HG03060 (cell line): ENCODE results near the gene CENPQ.
"Not testable (repeated sequence)": the region's sequence is repeated elsewhere in the genome, so short reads cannot be mapped to it uniquely, and the experiment has no call there.

Source experiments
- ATAC-seq: cut with Tn5 transposase; IDR thresholded peaks from one replicate; pipeline ENCODE4 v1.9.1; 2021; ENCODE audit warnings: low read depth, moderate number of reproducible peaks; ENCODE audit not compliant: unreplicated experiment

CENPQ gene, protein sequence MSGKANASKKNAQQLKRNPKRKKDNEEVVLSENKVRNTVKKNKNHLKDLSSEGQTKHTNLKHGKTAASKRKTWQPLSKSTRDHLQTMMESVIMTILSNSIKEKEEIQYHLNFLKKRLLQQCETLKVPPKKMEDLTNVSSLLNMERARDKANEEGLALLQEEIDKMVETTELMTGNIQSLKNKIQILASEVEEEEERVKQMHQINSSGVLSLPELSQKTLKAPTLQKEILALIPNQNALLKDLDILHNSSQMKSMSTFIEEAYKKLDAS

DNA sequence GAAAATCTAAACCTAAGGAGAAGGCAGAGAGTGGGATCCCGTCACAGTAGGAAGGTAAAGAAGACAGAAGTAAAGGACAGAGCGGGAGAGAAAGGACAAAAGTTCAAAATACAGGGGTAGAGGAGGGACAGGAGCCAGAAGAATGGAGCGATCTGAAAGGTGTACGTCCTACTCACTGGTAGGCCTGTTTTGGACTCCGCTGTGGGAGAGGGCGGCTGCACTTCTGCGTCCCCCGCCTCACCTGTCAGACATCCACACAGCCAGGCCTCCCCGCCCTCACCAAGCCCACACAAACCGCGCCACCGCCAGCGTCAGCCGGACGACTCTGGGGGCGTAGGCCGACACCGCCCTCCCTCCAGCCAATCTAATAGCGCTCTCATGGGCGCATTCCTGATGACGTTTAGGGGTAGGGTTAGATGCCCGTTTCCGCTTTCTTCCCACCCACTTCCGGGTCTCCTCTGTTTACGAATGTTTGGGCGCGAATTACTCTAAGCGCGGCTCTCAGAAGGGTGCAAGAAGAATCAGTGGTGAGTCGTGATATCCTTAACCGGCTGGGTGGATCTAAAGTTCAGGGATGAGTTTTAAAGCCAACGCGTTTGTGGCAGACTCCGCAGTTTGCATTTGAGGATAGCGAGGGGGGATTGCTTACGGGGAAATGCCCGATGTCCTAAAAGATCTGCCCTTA is at the start of gene CENPQ, which contains the start of gene MMUT:
TSS of gene CENPQ (plus strand) at position 444 of the 685 bp plus-strand sequence. CDS start 6,807 bp downstream, outside the sequence.
TSS of gene MMUT (minus strand) at position 327 of the 685 bp plus-strand sequence. CDS start 3,787 bp downstream, outside the sequence.
- ATAC-seq, result peak; percentile 97

GRCh38 chr6:49415358-49415757 is 47.8 kb upstream of the CENPQ start:
- no peak for ATAC-seq

GRCh38 chr6:49416195-49416594 is 47.0 kb upstream of the CENPQ start:
- ATAC-seq, result no peak

GRCh38 chr6:49423817-49424216 is 39.4 kb upstream of the CENPQ start:
- no peak for ATAC-seq

- no peak for ATAC-seq
Observed at GRCh38 chr6:49430187-49430586, 33.0 kb upstream of the CENPQ start.

DNA sequence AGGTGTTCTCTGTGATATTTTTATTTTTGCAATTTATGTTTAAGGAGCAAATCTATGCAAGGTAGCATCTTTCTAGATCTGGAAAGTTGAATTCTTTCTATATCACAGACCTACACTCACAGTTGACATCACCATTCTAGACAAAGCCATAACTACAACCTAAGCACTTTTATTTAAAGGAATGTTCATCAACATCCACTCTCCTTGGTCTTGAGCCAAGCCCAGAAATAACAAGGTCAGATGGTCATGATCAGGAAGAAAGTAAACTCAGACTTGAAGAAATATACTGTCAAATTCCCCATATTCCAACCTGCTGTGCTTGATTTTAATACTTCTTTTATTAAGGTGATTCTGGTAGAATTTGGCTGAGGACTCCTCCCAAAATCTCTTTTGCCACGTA is 32.3 kb upstream of the CENPQ start:
- ATAC-seq, result no peak

GRCh38 chr6:49453221-49453620 is 9.9 kb upstream of the CENPQ start:
- no peak for ATAC-seq

DNA sequence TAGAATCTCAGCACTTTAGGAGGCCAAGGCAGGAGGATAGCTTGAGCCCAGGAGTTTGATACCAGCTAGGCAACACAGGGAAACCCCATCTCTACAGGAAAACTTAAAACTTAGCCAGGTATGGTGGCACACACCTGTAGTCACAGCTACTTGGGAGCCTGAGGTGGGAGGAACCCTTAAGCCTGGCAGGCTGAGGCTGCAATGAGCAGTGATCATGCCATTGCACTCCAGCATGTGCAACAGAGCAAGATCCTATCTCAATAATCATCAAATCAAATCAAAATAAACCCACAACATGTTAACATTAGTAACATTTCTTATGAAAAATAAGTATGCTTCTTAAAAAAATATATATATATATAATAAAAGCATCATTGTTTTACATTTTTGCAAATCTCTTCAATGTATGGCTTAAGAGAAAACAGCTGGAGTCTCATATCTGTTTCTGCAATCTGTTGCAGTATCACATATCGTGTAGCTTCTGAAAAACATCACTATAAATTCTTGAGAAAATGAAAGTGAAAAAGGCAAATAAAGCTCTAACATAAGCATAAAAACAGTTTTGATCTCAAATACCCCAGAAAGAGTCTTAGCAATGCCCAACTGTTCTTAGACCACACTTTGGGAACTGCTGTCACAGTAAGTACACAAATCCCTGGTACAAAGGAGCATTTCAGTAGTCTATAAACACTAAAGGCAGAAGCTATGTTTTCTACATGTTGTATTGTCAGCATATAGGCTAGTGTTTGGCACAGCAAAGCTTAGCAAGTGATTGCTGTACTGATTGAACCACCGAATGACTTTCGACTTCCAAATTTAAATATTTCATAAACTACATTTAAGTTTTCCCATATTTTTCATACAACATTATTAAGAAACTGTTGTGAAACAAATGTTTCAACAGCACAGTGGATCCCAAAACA is 8.1 kb upstream of the CENPQ start:
- ATAC-seq, result peak; percentile 45

- no peak for ATAC-seq
Observed at GRCh38 chr6:49457771-49458170, 5.4 kb upstream of the CENPQ start.

GRCh38 chr6:49462071-49462470 is 1.1 kb upstream of the CENPQ start:
- no peak for ATAC-seq

- no peak for ATAC-seq
Observed at GRCh38 chr6:49462599-49462926, 607 bp upstream of the CENPQ start.

GRCh38 chr6:49463612-49463967 is 420 bp downstream of the CENPQ start:
- no peak for ATAC-seq

DNA sequence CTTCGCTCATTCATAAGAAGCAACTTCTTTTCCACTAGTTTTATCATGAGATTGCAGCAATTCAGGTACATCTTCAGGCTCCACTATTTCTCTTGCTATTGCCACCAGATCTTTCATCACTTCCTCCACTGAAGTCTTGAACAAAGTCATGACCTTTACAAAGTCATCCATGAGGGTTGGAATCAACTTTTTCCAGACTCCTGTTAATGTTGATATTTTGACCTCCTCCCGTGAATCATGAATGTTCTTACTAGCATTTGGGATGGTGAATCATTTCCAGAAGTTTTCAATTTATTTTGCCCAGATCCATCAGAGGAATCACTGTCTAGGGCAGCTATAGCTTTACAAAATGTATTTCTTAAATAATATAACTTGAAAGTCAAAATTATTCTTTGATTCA is 1.5 kb downstream of the CENPQ start:
- ATAC-seq, result no peak

DNA sequence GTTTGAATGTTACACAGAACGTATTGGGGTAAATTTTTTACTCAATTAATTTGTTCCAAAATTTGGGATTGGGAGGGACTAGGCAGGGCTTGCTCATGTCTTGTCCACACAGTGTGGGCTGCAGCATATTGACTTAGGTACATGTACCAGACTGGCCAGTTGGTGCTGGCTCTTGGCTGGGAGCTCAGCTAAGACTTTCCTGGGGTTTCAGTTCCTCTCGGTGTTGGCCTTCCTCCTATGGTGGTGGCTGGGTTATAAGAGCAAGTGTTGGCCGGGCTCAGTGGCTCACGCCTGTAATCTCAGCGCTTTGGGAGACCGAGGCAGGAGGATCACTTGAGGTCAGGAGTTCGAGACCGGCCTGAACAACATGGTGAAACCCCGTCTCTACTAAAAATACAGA is 4.9 kb downstream of the CENPQ start:
- ATAC-seq, result no peak

- ATAC-seq, result not testable (repeated sequence)
Observed at GRCh38 chr6:49476564-49476963, 13.4 kb downstream of the CENPQ start.

GRCh38 chr6:49479308-49479970 is 16.3 kb downstream of the CENPQ start:
- no peak for ATAC-seq

- ATAC-seq, result not testable (repeated sequence)
Observed at GRCh38 chr6:49481846-49482245, 18.7 kb downstream of the CENPQ start.

GRCh38 chr6:49483380-49483779 is 20.2 kb downstream of the CENPQ start:
- ATAC-seq, result not testable (repeated sequence)

- no peak for ATAC-seq
Observed at GRCh38 chr6:49490633-49491032, 27.5 kb downstream of the CENPQ start.

GRCh38 chr6:49497304-49497703 is 34.1 kb downstream of the CENPQ start:
- no peak for ATAC-seq

DNA sequence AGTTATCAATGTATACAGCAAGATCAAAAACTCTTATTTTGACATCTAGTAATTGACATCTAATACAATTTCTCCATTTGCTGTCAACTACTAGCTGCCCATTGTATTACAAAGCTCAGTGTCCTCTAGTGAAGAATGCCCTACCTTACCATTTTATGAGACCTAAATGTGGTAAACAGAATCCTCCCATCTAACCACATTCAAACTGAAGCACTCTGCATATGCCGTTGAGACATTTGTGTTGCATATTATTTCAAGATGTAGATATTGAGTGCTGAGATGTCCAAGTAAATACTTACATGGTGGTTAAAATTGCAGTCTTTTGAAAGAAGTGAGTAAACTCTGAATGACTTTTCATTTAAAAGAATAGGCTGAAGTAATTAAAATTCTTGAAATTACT is 36.0 kb downstream of the CENPQ start:
- ATAC-seq, result no peak
